GM21786 (cell line): ENCODE data around the gene GRK5.
A peak's percentile ranks its signal among the peaks of the same experiment; 100 is the strongest.

Experiments used
- ATAC-seq: cut with Tn5 transposase; IDR thresholded peaks from one replicate; pipeline ENCODE4 v1.9.1; 2021; ENCODE audit not compliant: unreplicated experiment

GRK5 gene

DNA sequence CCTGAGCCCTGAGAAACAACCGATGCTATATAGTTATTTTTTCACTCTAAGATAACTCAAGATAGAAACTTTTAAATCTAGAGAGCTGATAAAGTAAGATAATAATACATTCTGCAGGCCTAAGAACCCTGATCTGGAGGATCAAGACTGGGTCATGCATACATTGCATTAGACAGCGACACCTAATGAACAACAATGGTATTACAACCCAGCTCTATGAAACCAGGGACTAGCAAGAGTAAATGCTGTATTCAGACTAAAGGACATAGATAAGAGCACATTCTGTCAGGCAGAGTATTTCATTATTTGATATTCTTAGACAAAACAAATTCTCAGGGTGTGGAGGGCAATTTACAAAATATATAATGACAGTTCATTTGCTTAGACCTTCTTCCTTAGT lies 148.6 kb downstream of the GRK5 start:
- ATAC-seq: no peak

- no peak for ATAC-seq
Observed at GRCh38 chr10:119357412-119358151, 150.2 kb downstream of the GRK5 start.

- ATAC-seq: no peak
Observed at GRCh38 chr10:119358152-119358512, 150.8 kb downstream of the GRK5 start.

- no peak for ATAC-seq
Observed at GRCh38 chr10:119358567-119358966, 151.2 kb downstream of the GRK5 start.

- ATAC-seq: no peak
Observed at GRCh38 chr10:119359025-119359424, 151.7 kb downstream of the GRK5 start.

DNA sequence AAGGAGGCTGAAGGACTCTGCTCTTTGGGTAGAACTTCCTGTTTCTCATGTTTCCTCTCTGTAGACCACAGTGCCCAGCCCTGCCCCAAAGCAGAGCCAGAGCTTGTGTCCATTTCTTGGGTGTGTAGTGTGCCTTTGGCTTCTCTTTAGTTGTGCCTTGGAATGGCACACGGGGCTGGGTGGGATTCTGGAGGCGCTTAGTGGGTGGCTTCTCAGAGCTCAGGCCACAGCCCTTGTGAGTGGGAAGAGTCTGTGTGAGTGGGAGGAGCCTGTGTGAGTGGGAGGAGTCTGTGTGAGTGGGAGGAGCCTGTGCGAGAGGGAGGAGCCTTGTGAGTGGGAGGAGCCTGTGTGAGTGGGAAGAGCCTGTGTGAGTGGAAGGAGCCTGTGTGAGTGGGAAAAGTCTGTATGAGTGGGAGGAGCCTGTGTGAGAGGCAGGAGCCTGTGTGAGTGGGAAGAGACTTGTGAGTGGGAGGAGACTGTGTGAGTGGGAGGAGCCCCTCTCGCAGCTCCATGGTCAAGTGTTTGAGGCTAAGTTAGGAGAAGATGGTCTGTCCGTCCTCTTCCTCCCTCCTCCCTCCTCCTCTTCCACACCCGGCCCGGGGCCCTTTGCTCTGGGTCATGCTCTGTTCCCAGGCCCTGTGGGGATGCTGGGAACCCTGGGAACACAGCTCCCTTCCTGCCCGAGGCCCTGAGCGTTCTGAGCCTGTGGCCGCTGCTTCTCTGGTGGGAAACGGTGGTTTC lies 153.0 kb downstream of the GRK5 start:
- no peak for ATAC-seq

DNA sequence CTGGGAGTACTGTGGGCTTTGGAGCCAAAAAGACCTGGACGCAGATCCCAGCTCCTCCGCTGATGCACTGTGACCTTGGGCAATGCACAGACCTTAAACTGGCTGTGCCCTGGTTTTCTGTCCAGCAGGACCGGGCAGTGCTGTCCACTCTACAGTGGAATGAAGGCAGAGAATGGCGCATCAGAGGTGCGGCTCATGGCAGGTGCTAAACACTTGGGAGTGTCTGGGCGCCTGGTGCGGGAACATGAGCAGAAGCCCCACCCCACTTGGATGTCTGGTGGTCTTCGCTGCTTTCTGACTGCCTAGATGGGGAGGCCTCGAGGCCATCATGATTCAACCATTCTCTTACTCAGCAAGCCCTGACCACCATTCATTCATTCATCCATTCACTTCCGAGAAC lies 153.7 kb downstream of the GRK5 start:
- ATAC-seq: no peak

- no peak for ATAC-seq
Observed at GRCh38 chr10:119362122-119362521, 154.8 kb downstream of the GRK5 start.

DNA sequence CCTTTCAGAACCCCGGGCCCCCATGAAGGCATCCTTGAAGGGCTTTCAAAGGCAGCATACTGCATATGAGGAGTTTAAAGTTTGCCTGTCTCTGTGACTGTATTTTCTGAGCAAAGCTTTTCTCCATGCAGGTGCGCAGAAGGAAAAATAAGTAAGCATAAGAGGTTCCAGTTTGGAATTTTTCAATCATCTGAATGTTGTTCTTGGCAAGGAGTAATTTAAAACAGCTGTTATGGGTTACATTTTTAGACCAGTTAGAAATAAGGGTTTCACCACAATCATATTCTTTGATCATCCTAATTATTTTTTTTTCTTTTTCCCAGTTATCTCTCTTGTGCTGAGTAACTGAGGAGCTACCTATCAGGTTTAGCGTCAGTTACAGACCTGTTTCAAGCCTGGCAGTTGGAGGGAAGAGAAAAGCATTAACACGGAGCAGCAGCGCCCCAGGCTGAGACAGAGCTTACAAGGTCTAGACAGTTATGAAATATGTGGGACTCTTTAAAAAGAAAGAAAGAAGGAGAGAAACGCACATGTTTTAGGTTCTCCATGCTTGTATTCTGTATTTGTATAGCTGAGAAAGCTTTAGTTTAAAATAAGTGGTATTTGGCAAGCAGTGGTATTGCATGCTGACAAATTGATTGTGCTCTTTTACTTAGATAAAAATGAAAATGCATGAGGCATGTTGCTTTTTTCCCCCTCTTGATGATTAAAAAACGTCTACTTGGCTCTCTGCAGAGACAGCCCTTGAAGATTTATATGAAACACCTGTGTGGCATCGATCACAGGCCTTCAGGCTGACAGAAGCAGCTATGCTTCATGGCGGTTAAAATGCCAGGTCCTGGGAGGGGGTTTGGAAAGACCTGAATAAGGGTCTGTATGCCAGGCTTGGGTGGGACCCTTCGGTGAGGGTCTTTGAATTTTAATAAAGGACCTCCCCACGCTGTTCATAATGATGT lies 157.6 kb downstream of the GRK5 start:
- no peak for ATAC-seq

DNA sequence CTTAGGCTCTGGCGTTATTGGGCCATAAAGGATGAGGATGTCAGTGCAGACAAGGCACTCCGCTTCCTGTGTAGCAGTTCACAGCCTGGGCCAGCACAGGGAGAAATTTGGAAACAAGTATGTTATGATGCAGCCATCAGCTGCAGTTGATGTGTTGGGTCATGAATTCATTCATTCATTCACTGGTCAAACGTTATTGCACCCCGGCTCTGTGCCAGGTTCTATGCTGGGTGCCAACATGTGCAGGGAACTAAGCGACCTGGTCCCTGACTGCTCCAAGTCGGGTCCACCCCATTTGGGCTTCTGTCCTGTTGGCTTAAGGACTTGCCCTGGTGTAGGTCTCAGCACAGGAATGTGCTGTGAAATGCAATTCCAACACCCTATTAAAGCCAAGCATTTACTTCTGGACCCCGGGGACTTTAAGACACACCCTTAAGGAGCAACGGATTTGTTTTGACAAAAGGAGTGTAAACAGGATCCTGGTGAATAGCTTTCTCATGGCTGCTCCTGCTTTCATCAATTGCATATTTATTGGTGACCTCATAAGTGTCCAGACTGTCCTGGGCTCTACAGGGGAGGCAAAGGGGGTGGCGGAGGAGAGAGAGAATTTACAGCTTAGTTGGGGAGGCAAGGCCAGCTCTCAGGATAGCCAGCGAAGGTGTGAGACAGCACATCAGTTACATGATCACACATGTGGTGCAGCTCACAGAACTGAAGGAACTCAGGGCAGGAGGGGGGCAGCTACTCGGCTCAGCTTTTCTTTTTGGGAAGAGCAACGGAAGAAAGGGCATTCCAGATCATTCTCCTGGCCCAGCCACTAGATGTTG lies 158.6 kb downstream of the GRK5 start:
- ATAC-seq: no peak

DNA sequence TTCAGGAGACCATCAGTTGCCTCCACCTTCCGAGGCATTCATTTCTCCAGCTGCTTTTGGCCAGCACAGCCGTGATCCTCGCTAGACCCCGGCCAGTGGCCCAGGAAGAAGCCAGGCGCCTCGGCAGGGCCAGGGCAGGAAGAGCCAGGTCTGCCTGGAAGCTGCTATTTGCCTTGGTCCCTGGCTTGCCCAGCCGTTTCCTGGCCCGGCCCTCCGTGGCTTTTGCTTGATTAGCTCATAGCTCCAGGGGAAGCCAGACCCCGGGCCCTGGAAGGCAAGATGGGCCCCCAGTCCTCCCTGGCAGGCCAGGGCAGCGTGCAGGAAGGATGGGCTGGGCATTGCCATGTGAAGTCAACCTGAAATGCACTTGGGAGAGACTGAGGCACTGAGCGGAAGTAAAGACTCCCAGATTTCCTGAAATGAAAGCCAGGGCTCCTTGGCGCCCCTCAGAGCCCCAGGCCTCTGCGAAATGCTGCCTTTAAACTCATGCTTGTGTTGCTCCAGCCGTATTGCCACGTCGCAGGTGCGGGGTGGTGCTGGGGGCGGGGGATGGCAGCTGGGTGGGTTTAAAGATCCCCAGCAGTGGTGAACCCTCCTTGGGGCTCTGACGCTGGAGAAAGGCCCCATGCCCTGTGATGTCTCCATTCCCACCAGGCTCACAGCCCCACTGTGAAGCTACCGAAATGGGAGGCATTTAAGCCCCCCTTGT lies 160.6 kb downstream of the GRK5 start:
- ATAC-seq: no peak

- no peak for ATAC-seq
Observed at GRCh38 chr10:119368581-119368980, 161.2 kb downstream of the GRK5 start.

GRCh38 chr10:119368991-119369869 lies 161.9 kb downstream of the GRK5 start:
- ATAC-seq: peak; percentile 73

DNA sequence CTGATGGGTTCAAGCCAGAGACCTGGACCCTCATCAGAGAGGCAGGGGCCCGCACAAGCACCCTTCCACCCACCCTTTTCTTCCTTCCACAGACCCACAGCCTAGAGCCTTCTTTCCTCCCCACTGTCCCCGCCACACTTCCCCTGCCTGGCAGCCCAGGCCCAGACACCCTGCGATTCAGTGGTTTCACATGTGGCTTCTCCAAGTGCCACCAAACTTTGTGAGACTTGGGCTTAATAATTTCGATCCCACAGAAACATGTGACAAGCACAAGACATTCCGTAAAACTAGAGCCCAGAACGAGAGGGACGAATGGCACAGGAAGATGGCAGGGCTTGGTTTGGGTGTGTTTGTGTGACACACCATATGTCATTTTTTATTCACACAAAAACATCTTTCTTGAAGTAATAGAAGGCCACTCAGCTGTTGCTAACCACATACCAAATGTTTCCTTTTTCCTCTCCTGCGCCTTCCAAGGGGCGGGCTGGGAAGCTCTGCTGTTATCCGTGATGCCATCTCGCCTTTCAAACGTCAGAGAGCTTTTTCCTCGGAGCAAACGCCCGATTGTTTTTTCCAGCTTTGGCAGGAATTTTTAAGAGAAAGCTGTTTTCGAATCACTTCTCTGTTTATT lies 162.9 kb downstream of the GRK5 start:
- ATAC-seq: no peak

DNA sequence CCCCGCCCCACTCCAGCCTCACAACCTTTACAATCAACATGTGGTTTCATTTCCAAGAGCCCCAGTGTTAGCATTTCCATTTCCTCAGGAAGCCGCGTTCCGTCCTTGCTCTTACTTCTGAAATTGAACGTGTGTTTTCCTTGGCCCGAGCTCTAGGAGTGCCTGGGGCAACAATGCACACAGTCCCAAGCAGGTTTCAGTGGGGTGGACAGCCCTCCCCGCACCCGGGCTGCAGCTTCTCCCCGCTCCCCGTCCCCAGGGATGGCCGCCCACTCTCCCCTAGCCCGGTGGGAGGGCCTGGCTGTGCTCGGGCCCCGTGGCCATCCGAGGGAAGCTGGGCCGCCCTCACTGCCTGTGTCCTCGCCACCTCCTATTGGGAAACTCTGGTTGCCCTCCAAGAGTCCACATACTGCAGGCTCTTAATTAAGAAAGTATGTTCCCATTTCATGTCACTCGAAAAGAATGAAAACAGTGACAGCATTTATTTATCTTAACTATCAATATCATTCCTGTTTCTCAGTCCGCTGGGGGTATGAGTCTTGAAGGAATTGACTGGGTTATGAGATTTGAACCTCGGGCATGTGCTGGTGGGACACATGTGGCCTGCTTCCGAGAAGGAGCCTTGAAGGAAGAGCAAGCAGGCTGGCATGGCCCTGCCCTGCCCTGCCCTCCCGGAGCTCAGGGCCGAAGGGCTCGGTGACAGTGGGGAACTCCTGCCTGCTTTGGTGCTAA lies 163.8 kb downstream of the GRK5 start:
- no peak for ATAC-seq

- ATAC-seq: no peak
Observed at GRCh38 chr10:119371704-119372663, 164.6 kb downstream of the GRK5 start.
